GM18858 (cell line): ENCODE results near the gene NOL12.
"Not testable (repeated sequence)": the region's sequence is repeated elsewhere in the genome, so short reads cannot be mapped to it uniquely, and the experiment has no call there.

Source experiments
- ATAC-seq: cut with Tn5 transposase; IDR thresholded peaks from one replicate; pipeline ENCODE4 v1.9.1; 2021; ENCODE audit not compliant: unreplicated experiment

The NOL12 gene

GRCh38 chr22:37678372-37678771 lies 7.8 kb upstream of the NOL12 start:
- no peak for ATAC-seq

DNA sequence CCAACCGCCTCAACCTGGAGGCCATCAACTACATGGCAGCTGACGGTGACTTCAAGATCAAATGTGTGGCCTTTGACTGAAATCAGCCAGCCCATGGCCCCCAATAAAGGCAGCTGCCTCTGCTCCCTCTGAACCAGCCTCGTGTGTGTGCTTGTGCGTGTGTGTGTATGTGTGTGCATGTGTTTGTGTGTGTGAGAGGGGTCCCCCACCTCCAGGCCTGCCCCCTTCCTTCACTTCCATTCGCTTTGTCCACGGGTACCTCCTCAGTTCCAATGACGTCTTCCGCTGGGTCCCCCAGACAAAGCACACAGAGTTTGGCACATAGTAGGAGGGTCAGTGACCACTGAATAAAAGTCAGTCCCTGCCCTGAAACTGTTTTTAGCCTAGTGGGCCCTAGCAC lies 6.5 kb upstream of the NOL12 start:
- no peak for ATAC-seq

- ATAC-seq: no peak
Observed at GRCh38 chr22:37680191-37680851, 5.8 kb upstream of the NOL12 start.

DNA sequence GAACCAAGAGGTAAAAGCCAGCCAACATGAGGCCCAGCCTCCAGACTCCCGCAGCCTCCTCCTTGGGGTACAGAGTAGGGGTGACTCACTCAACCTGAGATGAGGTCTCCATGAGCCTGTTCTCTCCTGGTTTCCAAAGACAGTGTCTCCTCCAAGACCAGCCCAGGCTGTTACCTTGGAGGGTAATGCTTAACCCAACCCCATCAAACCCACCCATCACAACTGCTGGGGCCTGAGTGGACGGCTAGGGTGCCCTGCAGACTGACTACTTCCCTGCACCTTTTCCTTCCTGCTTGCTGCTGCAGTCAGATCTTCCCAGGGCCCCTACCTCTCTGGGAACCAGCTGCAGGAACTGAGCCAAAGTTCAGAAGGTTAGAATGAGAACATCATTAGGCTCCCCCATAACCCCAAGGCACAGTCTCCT lies 5.1 kb upstream of the NOL12 start:
- no peak for ATAC-seq

DNA sequence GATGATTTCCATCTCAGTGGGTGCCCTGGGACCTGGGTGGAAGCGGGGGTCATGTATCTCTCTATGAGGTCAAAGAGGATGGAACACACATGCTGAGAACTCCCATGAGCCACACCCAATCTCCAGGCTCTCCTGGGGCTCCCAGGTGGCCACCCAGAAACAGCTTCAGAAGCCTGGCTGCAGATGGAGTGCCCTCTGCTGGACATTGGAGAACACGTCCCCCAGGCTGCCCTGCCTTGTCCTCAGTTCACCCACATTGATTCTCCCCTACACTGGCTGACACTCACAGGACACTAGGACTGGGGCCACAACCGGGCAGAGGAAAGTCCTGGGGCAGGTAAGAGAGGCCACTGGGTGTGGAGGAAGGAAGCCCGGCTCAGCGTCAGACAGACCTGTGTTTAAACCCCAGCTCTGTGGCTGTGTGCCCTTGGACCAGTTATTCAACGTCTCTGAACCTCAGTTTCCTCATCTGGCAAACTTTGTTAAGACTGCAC lies 4.5 kb upstream of the NOL12 start:
- ATAC-seq: no peak

DNA sequence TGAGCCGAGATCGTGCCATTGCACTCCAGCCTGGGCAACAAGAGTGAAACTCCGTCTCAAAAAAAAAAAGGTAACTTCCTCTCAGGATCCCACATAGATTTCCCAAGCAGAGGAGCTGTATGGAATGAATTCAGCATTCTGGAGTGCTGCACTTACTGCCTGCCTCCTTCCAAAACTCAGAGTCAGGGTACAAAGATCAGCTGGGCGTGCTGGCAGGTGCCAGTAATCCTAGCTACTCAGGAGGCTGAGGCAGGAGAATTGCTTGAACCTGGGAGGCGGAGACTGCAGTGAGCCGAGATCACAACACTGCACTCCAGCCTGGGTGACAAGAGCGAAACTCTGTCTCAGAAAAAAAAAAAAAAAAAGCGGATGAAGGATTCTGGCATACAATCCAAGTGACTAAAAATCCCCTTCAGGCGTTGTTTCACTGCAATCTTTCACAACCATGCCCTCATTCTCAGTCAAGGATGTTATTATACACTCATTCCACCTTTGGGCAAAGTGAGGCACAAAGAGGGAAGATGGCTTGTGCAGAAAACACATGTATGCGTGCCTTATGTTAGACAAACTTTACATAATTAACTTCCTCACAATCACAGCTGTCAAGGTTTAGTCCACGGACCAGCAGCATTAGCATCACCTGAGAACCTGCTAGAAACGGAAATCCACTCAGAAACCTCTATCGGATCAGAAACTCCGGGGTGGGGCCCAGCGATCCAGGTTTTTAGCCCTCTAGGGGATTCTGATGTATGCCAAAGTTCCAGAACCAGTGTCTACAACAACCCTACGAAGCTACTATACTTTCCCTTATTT lies 1.1 kb upstream of the NOL12 start:
- no peak for ATAC-seq

- ATAC-seq: no peak
Observed at GRCh38 chr22:37690407-37690806, 4.3 kb downstream of the NOL12 start.

DNA sequence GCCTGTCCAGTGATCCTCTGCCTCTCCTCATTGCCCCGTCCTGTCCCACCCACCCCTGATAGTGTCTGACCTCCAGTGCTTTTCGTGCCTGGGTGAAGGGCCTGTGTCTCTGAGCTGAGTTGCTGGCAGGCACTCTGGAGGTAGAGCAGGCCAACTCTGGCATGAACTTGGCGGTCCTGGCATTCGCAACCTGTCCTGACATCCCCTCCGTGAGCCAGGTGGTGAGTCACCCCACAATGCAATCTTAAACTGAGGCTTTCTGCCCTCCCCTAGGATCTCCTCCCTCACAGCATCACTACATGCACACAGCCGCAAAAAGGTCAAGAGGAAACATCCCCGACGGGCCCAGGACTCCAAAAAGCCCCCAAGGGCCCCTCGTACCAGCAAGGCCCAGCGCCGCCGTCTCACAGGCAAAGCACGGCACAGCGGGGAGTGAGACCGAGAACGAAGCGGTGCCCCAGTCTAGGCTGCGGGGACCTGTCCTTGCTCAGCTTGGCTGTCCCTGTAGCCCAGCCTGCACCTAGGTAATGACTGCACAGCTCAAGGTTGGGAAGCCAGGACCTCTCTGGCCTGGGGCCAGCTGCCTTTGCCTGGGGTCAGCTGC lies 4.9 kb downstream of the NOL12 start:
- no peak for ATAC-seq

GRCh38 chr22:37692627-37693285 lies 6.6 kb downstream of the NOL12 start:
- no peak for ATAC-seq

GRCh38 chr22:37694131-37694530 lies 8.0 kb downstream of the NOL12 start:
- not testable (repeated sequence) for ATAC-seq

DNA sequence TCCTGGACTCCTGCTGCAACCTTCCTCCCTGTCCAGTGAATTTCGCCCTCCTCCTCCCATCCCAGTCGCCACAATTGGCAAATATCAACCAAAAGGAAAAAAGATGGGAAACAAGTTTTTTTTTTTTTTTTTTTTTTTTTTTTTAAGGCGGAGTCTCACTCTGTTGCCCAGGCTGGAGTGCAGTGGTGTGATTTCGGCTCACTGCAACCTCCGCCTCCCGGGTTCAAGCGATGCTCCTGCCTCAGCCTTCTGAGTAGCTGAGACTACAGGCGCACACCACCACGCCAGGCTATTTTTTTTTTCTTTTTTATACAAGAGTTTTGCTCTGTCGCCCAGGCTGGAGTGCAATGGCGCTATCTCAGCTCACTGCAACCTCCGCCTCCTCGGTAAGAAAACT lies 10.1 kb downstream of the NOL12 start:
- not testable (repeated sequence) for ATAC-seq

DNA sequence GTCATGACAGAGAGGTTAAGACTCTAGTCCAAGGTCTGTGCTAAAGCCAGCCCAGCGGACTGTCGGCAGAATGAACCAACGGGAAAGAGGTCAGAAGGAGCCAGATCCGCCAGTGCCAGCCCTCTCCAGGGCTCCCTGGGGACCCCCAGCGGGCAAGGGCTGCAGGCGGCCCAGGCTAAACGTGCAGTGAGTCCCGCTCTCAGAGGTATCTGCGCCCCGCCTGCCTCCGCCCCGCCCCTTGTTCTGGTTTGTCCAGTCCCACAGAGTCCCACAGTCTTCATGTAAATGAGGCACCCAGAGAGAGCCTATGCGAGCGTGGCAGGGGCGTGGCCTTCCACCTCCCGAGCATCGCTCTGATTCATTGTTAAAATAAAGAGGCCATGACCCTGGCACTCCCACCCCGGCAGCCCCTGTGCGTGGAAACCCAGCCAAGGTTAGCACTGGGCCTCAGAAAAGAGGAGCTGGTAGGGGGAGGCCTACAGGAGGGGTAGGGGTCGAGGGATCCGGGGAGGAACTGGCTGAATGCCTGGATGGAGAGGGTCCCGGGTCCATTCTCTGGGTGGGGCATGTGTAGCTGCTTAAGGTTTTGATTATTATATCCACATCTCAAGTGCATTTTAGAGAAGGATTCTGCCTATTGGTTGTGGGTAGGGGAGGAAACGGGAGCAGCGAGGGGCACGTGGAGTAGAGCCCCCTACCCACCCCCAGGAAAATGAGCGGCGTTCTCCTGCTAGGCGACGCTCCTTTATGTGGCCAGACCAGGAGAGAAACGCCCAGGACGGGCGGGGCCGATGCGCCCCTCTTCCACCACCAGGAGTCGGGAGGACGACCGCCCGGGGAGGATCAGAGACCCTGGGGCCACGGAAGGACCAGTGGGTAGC lies 10.8 kb downstream of the NOL12 start, which contains the start of gene TRIOBP:
Gene TRIOBP (plus strand): TSS at position 392 of the 881 bp plus-strand sequence. CDS start 4,318 bp downstream, outside the sequence.
- ATAC-seq: no peak

DNA sequence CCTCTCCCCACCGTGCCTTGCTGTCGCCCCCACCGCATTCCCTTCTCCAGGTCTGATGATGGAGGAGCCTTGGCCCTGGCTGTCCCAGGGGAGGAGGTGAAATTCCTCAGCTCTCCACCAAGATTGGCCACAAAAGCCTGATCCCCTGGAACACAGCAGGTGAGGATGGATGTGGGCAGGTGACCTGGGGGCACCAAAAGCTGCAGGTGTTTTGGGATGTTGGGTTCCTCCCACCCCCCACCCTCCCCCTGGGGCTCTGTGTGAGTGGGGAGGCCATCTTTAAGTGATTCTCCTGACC lies 11.3 kb downstream of the NOL12 start:
- no peak for ATAC-seq

DNA sequence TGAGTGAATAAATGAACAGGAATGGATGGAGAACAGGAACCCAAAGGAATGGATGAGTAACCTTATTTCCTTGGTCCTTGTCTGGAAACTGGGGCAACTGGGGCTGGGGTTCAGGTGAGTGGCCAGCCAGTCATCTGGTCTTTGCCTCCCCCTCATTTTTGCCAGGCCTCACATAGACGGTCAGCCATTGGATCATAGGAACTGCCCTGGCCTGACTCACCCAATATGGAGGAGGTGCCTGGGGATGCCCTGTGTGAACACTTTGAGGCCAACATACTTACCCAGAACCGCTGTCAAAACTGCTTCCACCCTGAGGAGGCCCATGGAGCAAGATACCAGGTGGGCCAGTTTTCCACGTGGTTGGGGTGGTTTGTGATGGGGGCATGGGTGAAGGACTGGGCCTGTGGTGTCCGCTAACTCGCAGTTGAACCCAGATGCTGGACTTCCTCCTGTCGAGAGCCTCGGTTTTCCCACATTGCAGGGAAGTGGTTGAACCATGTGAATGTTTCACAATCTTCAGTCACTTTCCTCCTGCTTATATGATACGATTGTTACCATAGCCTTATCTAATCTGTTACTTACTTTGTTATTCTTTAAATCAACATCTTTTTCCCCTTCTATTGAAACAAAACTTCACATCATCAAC lies 15.1 kb downstream of the NOL12 start:
- ATAC-seq: no peak

GRCh38 chr22:37703906-37704305 lies 17.8 kb downstream of the NOL12 start:
- ATAC-seq: no peak

GRCh38 chr22:37704645-37705044 lies 18.5 kb downstream of the NOL12 start:
- no peak for ATAC-seq

DNA sequence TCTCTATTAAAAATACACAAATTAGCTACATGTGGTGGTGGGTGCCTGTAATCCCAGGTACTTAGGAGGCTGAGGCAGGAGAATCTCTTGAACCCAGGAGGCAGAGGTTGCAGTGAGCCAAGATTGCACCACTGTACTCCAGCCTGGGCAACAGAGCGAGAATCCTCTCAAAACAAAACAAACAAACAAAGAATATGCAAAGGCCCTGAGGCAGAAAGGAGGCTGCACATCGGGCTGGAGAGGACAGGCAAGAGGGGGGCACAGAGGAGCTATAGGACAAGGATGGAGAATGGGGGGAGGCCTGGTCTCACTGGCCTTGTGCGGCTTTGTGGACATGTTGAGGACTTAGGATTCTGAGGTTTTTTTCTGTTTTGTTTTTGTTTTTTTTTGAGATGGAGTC lies 19.1 kb downstream of the NOL12 start:
- ATAC-seq: no peak

DNA sequence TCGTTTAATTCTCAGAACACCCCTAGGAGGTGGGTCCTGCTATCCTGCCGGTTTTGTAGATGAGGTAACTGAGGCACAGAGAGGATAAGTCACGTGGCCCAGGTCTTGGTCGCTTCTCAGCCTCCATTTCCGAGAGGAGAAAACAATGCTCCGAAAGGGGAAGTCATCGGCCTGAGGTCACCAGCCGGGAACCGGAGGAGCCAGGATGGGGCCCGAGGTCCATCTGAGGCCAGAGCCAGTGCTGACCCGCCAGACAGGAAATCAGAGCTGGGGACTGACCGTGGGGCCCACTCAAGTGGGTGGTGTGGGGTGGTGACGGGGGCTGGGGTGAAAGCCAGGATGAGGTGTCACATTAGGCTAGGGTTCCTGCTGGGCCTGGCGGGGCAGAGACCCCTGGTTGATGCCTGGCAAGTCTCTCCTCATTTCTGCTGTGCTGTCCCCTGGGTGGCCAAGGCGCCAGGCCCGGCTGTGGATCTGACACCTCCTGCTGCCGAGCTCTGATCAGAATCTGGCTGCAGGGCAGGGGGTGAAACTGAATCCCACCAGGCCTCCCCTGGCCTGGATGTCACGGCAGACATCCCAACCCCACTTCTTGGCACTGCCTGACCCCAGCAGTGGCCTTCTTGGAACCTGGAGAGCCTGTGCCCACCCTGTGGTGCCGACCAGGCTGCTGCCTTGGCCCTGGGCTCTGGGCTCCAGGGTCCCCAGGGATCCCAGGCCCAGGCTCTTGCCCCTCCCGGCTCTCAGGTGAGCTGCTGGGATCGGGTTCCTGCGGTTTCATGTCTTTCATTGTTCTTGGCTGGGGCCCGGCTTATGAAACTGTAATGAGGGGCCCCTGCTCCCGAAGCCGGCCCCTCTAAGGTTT lies 22.7 kb downstream of the NOL12 start:
- ATAC-seq: no peak

- no peak for ATAC-seq
Observed at GRCh38 chr22:37709445-37709765, 23.3 kb downstream of the NOL12 start.
